A549 (cell line): ENCODE results near the gene CNOT2. TPM values are rescaled to one million over a fixed set of nuclear protein-coding genes. Genes with fewer than 3 reads are reported as not detected.

Source experiments
- ATAC-seq, 2 experiments: fragments of 200-7000 bp in 1 of 2; fragments of >200 bp in 1 of 2; cut with Nextera tagmentation in 1 of 2; cut with Tn5 transposase in 1 of 2; 3 replicates each; pipeline versions ENCODE4 v1.8.0 to v1.9.1; 2018 to 2020; ENCODE audit warnings: mild to moderate bottlenecking in 1 of 2, moderate library complexity in 1 of 2
- CTCF ChIA-PET: fragments of 300-600 bp; sonication (Branson Sonifier 250); formaldehyde crosslinking; extraction: SDS; loops from one replicate; lab custom pipeline; 2021; ENCODE audit warnings: antibody characterized with exemption, inconsistent platforms; lab: Yijun Ruan, JAX
- POLR2A ChIA-PET: fragments of 350-600 bp; formaldehyde crosslinking; extraction: SDS; loops from one replicate; lab custom pipeline; 2021; ENCODE audit warnings: antibody characterized with exemption, inconsistent platforms; lab: Yijun Ruan, JAX
- DNase-seq, 2 experiments: peaks; one replicate each; pipeline versions ENCODE4 v3.0.0 to v3.0.0-alpha.2; 2011 to 2016; ENCODE audit warnings: low read depth in 1 of 2, low spot score in 1 of 2
- FAIRE-seq: peaks from 2 replicates; lab custom pipeline; 2011; peaks lifted over from hg19 to GRCh38; lab: Jason Lieb, UNC
- H3K27ac ChIP-seq, 2 experiments: fragments of >200 bp; sonication (Bioruptor Twin); formaldehyde crosslinking; 3 replicates each; pipeline ENCODE4 v1.5.1; 2016 to 2017
- H3K4me1 ChIP-seq: fragments of >200 bp; sonication (Bioruptor Twin); formaldehyde crosslinking; 3 replicates; pipeline ENCODE4 v1.6.1; 2016
- H3K4me2 ChIP-seq: fragments of >200 bp; sonication (Bioruptor Twin); formaldehyde crosslinking; 3 replicates; pipeline ENCODE4 v1.6.1; 2016
- H3K4me3 ChIP-seq: fragments of >200 bp; sonication (Bioruptor Twin); formaldehyde crosslinking; 3 replicates; pipeline ENCODE4 v1.5.1; 2016
- H3K9me3 ChIP-seq: fragments of >200 bp; sonication (Bioruptor Twin); formaldehyde crosslinking; 3 replicates; pipeline ENCODE4 v1.6.1; 2016
- BHLHE40 ChIP-seq: IDR thresholded peaks from 2 replicates; pipeline ENCODE4 v1.6.1; 2012; ENCODE audit warnings: low read depth, low read length, inconsistent platforms
- CBX8 ChIP-seq: fragments of 200-600 bp; sonication (generic); IDR thresholded peaks from 2 replicates; pipeline ENCODE4 v1.6.1; 2016
- CHD4 ChIP-seq: fragments of 200-600 bp; sonication (generic); IDR thresholded peaks from 2 replicates; pipeline ENCODE4 v1.6.1; 2016; ENCODE audit warnings: antibody characterized with exemption, mild to moderate bottlenecking, borderline replicate concordance
- E2F6 ChIP-seq: IDR thresholded peaks from 2 replicates; pipeline ENCODE4 v1.6.1; 2012; ENCODE audit warnings: low read depth, borderline replicate concordance
- EHF ChIP-seq: fragments of 250-450 bp; sonication (Bioruptor Pico); IDR thresholded peaks from 2 replicates; pipeline ENCODE4 v1.5.0; 2020; ENCODE audit warnings: mild to moderate bottlenecking
- EHMT2 ChIP-seq: fragments of 200-600 bp; sonication (generic); IDR thresholded peaks from 2 replicates; pipeline ENCODE4 v1.6.1; 2016; ENCODE audit warnings: antibody characterized with exemption, low read depth, mild to moderate bottlenecking, moderate library complexity
- FOSB ChIP-seq: fragments of 250-450 bp; sonication (Bioruptor Pico); IDR thresholded peaks from 2 replicates; pipeline ENCODE4 v1.5.0; 2020; ENCODE audit warnings: mild to moderate bottlenecking, moderate library complexity
- FOSL2 ChIP-seq, 2 experiments: fragments of 450-650 bp in 1 of 2; fragments of >200 bp in 1 of 2; sonication (Bioruptor Twin) in 1 of 2; formaldehyde crosslinking; IDR thresholded peaks; 2 replicates each; pipeline versions ENCODE4 v1.5.0 to v1.6.1; 2016 to 2020; ENCODE audit warnings: mild to moderate bottlenecking in 1 of 2, moderate library complexity in 1 of 2
- FOXS1 ChIP-seq: fragments of 250-450 bp; sonication (Bioruptor Pico); IDR thresholded peaks from 2 replicates; pipeline ENCODE4 v1.5.0; 2020; ENCODE audit warnings: mild to moderate bottlenecking, moderate library complexity
- HES2 ChIP-seq: fragments of >200 bp; sonication (Bioruptor Twin); formaldehyde crosslinking; IDR thresholded peaks from 2 replicates; pipeline ENCODE4 v1.6.1; 2016
- HOXA7 ChIP-seq: fragments of 250-450 bp; sonication (Bioruptor Pico); IDR thresholded peaks from 2 replicates; pipeline ENCODE4 v1.5.0; 2020; ENCODE audit warnings: mild to moderate bottlenecking, moderate library complexity
- HOXB13 ChIP-seq: fragments of 250-450 bp; sonication (Bioruptor Pico); IDR thresholded peaks from 2 replicates; pipeline ENCODE4 v1.5.0; 2020; ENCODE audit warnings: low read depth, mild to moderate bottlenecking, moderate library complexity
- JUN ChIP-seq, 2 experiments: fragments of >200 bp; sonication (Bioruptor Twin); formaldehyde crosslinking; IDR thresholded peaks; 2 replicates in 1 of 2; 3 replicates in 1 of 2; pipeline ENCODE4 v1.6.1; 2016 to 2017
- JUNB ChIP-seq: fragments of >200 bp; sonication (Bioruptor Twin); formaldehyde crosslinking; IDR thresholded peaks from 2 replicates; pipeline ENCODE4 v1.6.1; 2016
- MAFK ChIP-seq: fragments of 450-650 bp; IDR thresholded peaks from 2 replicates; pipeline ENCODE4 v1.6.1; 2014; ENCODE audit not compliant: partially characterized antibody
- NPAS2 ChIP-seq: fragments of 250-450 bp; sonication (Bioruptor Pico); IDR thresholded peaks from 2 replicates; pipeline ENCODE4 v1.8.0; 2022; ENCODE audit warnings: mild to moderate bottlenecking, moderate library complexity, borderline replicate concordance
- NR3C1 ChIP-seq: fragments of >200 bp; sonication (Bioruptor Twin); formaldehyde crosslinking; IDR thresholded peaks from 3 replicates; pipeline ENCODE4 v1.6.1; 2017
- PBX3 ChIP-seq: IDR thresholded peaks from 2 replicates; pipeline ENCODE4 v1.6.1; 2012
- POLR2A ChIP-seq: IDR thresholded peaks from 2 replicates; pipeline ENCODE4 v1.6.1; 2012; ENCODE audit warnings: mild to moderate bottlenecking, low read length
- RARB ChIP-seq: fragments of 250-450 bp; sonication (Bioruptor Pico); IDR thresholded peaks from 2 replicates; pipeline ENCODE4 v1.8.0; 2021; ENCODE audit warnings: mild to moderate bottlenecking, moderate library complexity
- RCOR1 ChIP-seq: fragments of 150-350 bp; IDR thresholded peaks from 2 replicates; pipeline ENCODE4 v1.6.1; 2014; ENCODE audit warnings: antibody characterized with exemption, low read length, low read depth
- RFX5 ChIP-seq: fragments of 450-650 bp; IDR thresholded peaks from 2 replicates; pipeline ENCODE4 v1.7.1; 2014; ENCODE audit warnings: antibody characterized with exemption, mild to moderate bottlenecking, moderate library complexity
- TFCP2L1 ChIP-seq: fragments of 250-450 bp; sonication (Bioruptor Pico); IDR thresholded peaks from 2 replicates; pipeline ENCODE4 v1.5.0; 2021; ENCODE audit warnings: mild to moderate bottlenecking
- ZFP36 ChIP-seq: fragments of 450-650 bp; IDR thresholded peaks from 2 replicates; pipeline ENCODE4 v1.6.1; 2014; ENCODE audit warnings: borderline replicate concordance; ENCODE audit not compliant: partially characterized antibody
- ZNF302 ChIP-seq: fragments of 250-450 bp; sonication (Bioruptor Pico); IDR thresholded peaks from 2 replicates; pipeline ENCODE4 v1.9.0; 2021; ENCODE audit warnings: inconsistent platforms, mild to moderate bottlenecking, moderate library complexity
- ZSCAN20 ChIP-seq: fragments of 250-450 bp; sonication (Bioruptor Pico); IDR thresholded peaks from 2 replicates; pipeline ENCODE4 v1.8.0; 2022; ENCODE audit warnings: mild to moderate bottlenecking, moderate library complexity
- WGBS: methylation state at CpG from one replicate; pipeline ENCODE4 v1.1.6; 2017; ENCODE audit errors: missing lambda C conversion rate; 5-methylcytosine and 5-hydroxymethylcytosine counted together
- polyA plus RNA-seq, 4 experiments: library from polyadenylated mRNA; depleted of rRNA in 3 of 4; stranded (reverse); fragments of >200 nt; fragmentation: RNase III in 1 of 4; extraction: RNeasy Plus Mini Kit Qiagen cat#74134 plus additional on column Dnase treatment in 1 of 4; gene quantifications; 2 replicates in 3 of 4; 3 replicates in 1 of 4; pipeline ENCODE4 v1.2.3, GENCODE V29; 2011 to 2017

Gene CNOT2
- polyA plus RNA-seq, 2 of the 4 experiments (the other 2 are of a cell fraction): 87.2 to 105 TPM

DNA sequence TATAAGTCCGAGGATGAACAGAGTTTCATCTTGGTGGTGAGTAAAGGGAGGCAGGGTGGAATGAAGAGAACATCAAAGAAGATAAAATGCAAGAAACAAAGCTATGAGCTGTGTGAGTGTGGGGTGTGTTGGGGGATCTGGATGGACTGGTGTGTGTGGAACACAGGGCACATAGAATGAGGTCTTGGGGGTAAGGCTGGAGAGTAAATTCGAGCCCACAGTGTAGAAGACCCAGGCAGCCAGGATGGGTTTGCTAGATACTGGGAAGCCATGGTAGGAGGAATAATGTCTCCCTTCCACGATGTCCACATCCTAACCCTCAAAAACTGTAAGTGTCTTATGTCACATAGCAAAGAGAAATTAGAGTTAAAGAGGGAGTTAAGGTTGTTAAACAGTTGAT, 129.6 kb downstream of the CNOT2 start:
- Histone ChIP-seq H3K9me3 (no peaks in the 10 kb centered on the region), H3K4me2 (no peak overlapping the region), H3K4me3 (no peak overlapping the region), H3K4me1 (no peaks in the 10 kb centered on the region), H3K27ac (no peak overlapping the region)
- TF ChIP-seq HOXA7 (CRISPR knock-in tag) (no peak), JUNB (no peak), RCOR1 (no peak), HOXB13 (CRISPR knock-in tag) (no peak), RFX5 (no peak), E2F6 (no peak), MAFK (no peak), POLR2A (no peak), FOXS1 (CRISPR knock-in tag) (no peak), EHMT2 (no peak), FOSL2 (IDR thresholded peaks at IDR 0.05) (no peak), FOSL2 (CRISPR knock-in tag; IDR thresholded peaks at IDR 0.05) (no peak)
- DNase-seq: no peak
- WGBS: 3% methylated on average over 3 of the region's 3 CpGs
- CTCF ChIA-PET: interaction anchor here (0.6 kb wide), 1 partner anchor 150 kb away, joined by 3 read pairs; no protein-coding TSS in a partner anchor
- no peak for FAIRE-seq
- peak in 1 of 2 experiments; percentile 56; a peak in 1 of 6 replicates for ATAC-seq
- POLR2A ChIA-PET: no interaction called here

DNA sequence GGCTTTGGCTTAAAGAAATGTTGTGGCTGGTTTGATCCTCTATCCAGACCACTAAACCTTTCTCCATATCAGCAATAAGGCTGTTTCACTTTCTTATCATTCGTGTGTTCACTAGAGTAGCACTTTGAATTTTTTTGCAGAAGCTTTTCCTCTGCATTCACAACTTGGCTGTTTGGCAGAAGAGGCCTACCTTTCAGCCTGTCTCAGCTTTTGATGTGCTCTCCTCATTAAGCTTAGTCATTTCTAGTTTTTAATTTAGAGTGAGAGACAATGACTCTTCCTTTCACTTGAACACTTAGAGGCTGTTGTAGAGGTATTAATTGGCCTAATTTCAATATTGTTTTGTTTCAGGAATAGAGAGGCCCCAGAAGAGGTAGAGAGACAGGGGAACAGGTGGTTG, 136.6 kb downstream of the CNOT2 start:
- FAIRE-seq (no peak), ATAC-seq (no peak), DNase-seq (no peak)
- no peaks in the 10 kb centered on the region for H3K4me1 ChIP-seq
- H3K9me3 ChIP-seq: no peaks in the 10 kb centered on the region
- no peak overlapping the region for H3K4me3 ChIP-seq
- TF ChIP-seq JUN (IDR thresholded peaks at IDR 0.05) (no peak), BHLHE40 (no peak), ZFP36 (no peak), NR3C1 (no peak), PBX3 (no peak), HES2 (no peak), TFCP2L1 (CRISPR knock-in tag) (no peak), MAFK (no peak), EHF (CRISPR knock-in tag) (no peak), FOSB (no peak), RFX5 (no peak), RCOR1 (no peak)
- ChIA-PET CTCF (no interaction called here), POLR2A (no interaction called here)
- no peak overlapping the region for H3K4me2 ChIP-seq
- no peak overlapping the region for H3K27ac ChIP-seq
- 5% methylated on average over 1 of the region's 1 CpG for WGBS

DNA sequence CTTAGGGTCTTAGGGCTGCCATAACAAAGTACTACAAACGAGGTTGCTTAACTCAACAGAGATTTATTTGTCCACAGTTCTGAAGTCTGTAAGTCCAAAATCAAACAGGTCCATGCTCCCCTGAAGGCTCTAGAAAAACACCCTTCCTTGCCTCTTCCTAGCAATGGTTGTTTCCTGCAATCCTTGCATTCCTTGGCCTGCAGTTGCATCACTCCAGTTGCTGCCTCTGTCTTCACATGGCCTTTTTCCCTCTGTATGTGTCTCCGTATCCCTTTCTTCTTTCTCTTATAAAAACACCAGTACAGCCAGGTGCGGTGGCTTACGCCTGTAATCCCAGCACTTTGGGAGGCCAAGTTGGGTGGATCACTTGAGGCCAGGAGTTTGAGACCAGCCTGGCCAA, 140.3 kb downstream of the CNOT2 start:
- ChIA-PET CTCF (no interaction called here), POLR2A (no interaction called here)
- WGBS: 67% methylated on average over 4 of the region's 4 CpGs
- Histone ChIP-seq H3K27ac (no peak overlapping the region), H3K4me2 (no peak overlapping the region), H3K4me3 (no peak overlapping the region), H3K9me3 (no peaks in the 10 kb centered on the region), H3K4me1 (no peaks in the 10 kb centered on the region)
- DNase-seq (no peak), FAIRE-seq (no peak), ATAC-seq (no peak)
- TF ChIP-seq NPAS2 (CRISPR knock-in tag): no peak
- TF ChIP-seq CBX8: no peak
- TF ChIP-seq ZSCAN20 (CRISPR knock-in tag): no peak
- no peak for TF ChIP-seq E2F6
- no peak for TF ChIP-seq CHD4
- no peak for TF ChIP-seq RARB
- TF ChIP-seq ZNF302 (CRISPR knock-in tag): no peak
